Thoracic aorta (tissue), 2 donors: ENCODE measurements around the gene TSC1. TPM values are rescaled to one million over a fixed set of nuclear protein-coding genes. Genes with fewer than 3 reads are reported as not detected.
A peak's percentile ranks its signal among the peaks of the same experiment; 100 is the strongest.

Source experiments
- ATAC-seq: fragments of 150-250 bp; one replicate; pipeline ENCODE4 v1.8.0; 2017; ENCODE audit warnings: low read depth; ENCODE audit not compliant: insufficient number of reproducible peaks, low FRiP score
- DNase-seq: peaks from one replicate; pipeline ENCODE4 v3.0.0-alpha.2; 2020; ENCODE audit warnings: low spot score
- H3K27ac ChIP-seq, 2 donors: fragments of 200-600 bp; sonication (generic); 1 replicate in 1 of 2; 2 replicates in 1 of 2; pipeline ENCODE4 v1.5.1; 2016; ENCODE audit warnings: mild to moderate bottlenecking in 2 of 2, moderate library complexity in 2 of 2
- H3K27me3 ChIP-seq: fragments of 200-600 bp; sonication (generic); replicated peaks from 2 replicates; pipeline ENCODE4 v1.6.0; 2016; ENCODE audit warnings: mild to moderate bottlenecking; ENCODE audit not compliant: insufficient read depth
- H3K36me3 ChIP-seq: fragments of 200-600 bp; sonication (generic); one replicate; pipeline ENCODE4 v1.5.1; 2016
- H3K4me1 ChIP-seq, 2 donors: fragments of 200-600 bp; sonication (generic); 1 replicate in 1 of 2; 2 replicates in 1 of 2; pipeline versions ENCODE4 v1.5.1 to v1.6.0; 2016; ENCODE audit warnings: low read depth in 2 of 2, mild to moderate bottlenecking in 1 of 2; ENCODE audit not compliant: control insufficient read depth in 1 of 2
- H3K4me3 ChIP-seq: fragments of 200-600 bp; sonication (generic); 2 replicates; pipeline ENCODE4 v1.5.1; 2016; ENCODE audit warnings: mild to moderate bottlenecking
- H3K9me3 ChIP-seq: fragments of 200-600 bp; sonication (generic); 2 replicates; pipeline ENCODE4 v1.5.1; 2016
- total RNA-seq, 2 donors: library from RNA; depleted of rRNA; stranded (reverse); fragments of >200 nt; gene quantifications; one replicate each; pipeline versions ENCODE4 v1.1.0 to v1.2.3, GENCODE V29; 2016
- TF ChIP-seq, protein P1 (sequence below): fragments of 200-600 bp; sonication (generic); IDR thresholded peaks from one replicate; pipeline ENCODE4 v1.5.1; 2019; ENCODE audit warnings: antibody characterized with exemption

The TSC1 gene
- total RNA-seq, 2 donors from 2014 or later: 36.1 to 65.4 TPM

DNA sequence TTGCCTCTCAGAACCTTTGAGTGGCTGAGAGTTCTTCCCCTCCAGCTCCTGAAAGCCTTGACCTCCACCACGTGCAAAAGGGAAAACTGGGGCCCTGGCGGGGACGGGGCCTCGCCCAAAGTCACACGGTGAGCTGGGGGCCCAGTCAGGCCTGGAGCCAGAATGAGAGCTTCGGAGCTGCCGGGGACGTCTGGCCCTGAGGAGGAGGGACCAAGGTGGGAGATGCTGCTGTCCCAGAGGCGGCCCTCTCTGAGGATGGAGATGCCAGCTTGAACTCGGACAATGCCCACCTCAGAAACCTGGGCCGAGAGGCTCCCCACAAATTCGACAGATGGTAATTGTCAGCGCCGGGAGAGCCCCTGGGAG, 67.0 kb downstream of the TSC1 start:
- no peak for ATAC-seq
- H3K9me3 ChIP-seq: no peaks in the 10 kb centered on the region
- no peaks in the 10 kb centered on the region for H3K36me3 ChIP-seq
- DNase-seq: no peak
- no peaks in the 10 kb centered on the region for H3K27me3 ChIP-seq
- H3K4me3 ChIP-seq: peak overlapping the region; percentile 98
- TF ChIP-seq, protein P1, sequence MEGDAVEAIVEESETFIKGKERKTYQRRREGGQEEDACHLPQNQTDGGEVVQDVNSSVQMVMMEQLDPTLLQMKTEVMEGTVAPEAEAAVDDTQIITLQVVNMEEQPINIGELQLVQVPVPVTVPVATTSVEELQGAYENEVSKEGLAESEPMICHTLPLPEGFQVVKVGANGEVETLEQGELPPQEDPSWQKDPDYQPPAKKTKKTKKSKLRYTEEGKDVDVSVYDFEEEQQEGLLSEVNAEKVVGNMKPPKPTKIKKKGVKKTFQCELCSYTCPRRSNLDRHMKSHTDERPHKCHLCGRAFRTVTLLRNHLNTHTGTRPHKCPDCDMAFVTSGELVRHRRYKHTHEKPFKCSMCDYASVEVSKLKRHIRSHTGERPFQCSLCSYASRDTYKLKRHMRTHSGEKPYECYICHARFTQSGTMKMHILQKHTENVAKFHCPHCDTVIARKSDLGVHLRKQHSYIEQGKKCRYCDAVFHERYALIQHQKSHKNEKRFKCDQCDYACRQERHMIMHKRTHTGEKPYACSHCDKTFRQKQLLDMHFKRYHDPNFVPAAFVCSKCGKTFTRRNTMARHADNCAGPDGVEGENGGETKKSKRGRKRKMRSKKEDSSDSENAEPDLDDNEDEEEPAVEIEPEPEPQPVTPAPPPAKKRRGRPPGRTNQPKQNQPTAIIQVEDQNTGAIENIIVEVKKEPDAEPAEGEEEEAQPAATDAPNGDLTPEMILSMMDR: no peak
- no peak overlapping the region for H3K27ac ChIP-seq
- peaks cover 0 to 5% of the 10 kb centered on the region in 2 donors for H3K4me1 ChIP-seq

DNA sequence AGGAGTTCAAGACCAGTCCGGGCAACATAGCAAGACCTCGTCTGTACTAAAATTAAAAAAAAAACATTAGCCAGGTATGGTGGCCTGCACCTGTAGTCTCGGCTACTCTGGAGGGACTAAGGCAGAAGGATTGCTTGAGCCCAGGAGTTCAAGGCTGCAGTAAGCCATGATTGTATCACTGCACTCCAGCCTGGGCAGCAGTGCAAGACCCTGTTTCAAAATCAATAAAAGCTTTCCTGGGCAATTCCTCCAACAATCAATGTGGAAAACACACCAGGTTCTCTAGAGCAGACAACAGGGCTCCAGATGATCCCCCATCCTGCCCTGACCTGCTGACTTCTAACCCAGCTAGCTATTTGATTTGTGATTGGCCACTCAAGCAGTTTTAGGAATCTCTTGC, 67.6 kb downstream of the TSC1 start:
- H3K36me3 ChIP-seq: no peaks in the 10 kb centered on the region
- ATAC-seq (no peak), DNase-seq (no peak)
- TF ChIP-seq, protein P1: no peak
- H3K9me3 ChIP-seq: no peaks in the 10 kb centered on the region
- no peak overlapping the region for H3K4me3 ChIP-seq
- H3K27me3 ChIP-seq: no peaks in the 10 kb centered on the region
- H3K4me1 ChIP-seq: peaks cover 0 to 9% of the 10 kb centered on the region in 2 donors
- no peak overlapping the region for H3K27ac ChIP-seq

GRCh38 chr9:132875159-132875558, 69.3 kb downstream of the TSC1 start:
- no peak overlapping the region for H3K4me3 ChIP-seq
- TF ChIP-seq, protein P1: no peak
- no peaks in the 10 kb centered on the region for H3K27me3 ChIP-seq
- ATAC-seq (no peak), DNase-seq (no peak)
- no peaks in the 10 kb centered on the region for H3K9me3 ChIP-seq
- H3K36me3 ChIP-seq: no peaks in the 10 kb centered on the region
- peaks cover 5 to 23% of the 10 kb centered on the region in 2 donors for H3K4me1 ChIP-seq
- no peak overlapping the region for H3K27ac ChIP-seq

- TF ChIP-seq, protein P1: no peak
Measured at GRCh38 chr9:132873403-132873802, 71.0 kb downstream of the TSC1 start.

GRCh38 chr9:132869266-132869665, 75.2 kb downstream of the TSC1 start:
- no peak for ATAC-seq
- no peak overlapping the region for H3K4me3 ChIP-seq
- TF ChIP-seq, protein P1: no peak
- H3K9me3 ChIP-seq: no peaks in the 10 kb centered on the region
- no peaks in the 10 kb centered on the region for H3K36me3 ChIP-seq
- no peaks in the 10 kb centered on the region for H3K27me3 ChIP-seq
- no peak overlapping the region for H3K27ac ChIP-seq
- no peak for DNase-seq
- H3K4me1 ChIP-seq: peaks cover 5 to 18% of the 10 kb centered on the region in 2 donors

More at GRCh38 chr9:132873403-132873802, 71.0 kb downstream of the TSC1 start:
- no peak overlapping the region for H3K4me3 ChIP-seq
- no peak for DNase-seq
- H3K27ac ChIP-seq: no peak overlapping the region
- no peaks in the 10 kb centered on the region for H3K36me3 ChIP-seq
- H3K9me3 ChIP-seq: no peaks in the 10 kb centered on the region
- peaks cover 5 to 23% of the 10 kb centered on the region in 2 donors for H3K4me1 ChIP-seq
- no peaks in the 10 kb centered on the region for H3K27me3 ChIP-seq
- no peak for ATAC-seq
